Mesangial cell (primary cell): Measurements from ENCODE around the gene MAP4K3. TPM values are rescaled to one million over a fixed set of nuclear protein-coding genes. Genes with fewer than 3 reads are reported as not detected.

Source experiments
- total RNA-seq: library from RNA; depleted of rRNA; stranded (reverse); fragments of >200 nt; gene quantifications from 2 replicates; pipeline ENCODE4 v1.2.3, GENCODE V29; 2015

MAP4K3 gene
- 22.5 and 29.0 TPM in 2 replicates for total RNA-seq

DNA sequence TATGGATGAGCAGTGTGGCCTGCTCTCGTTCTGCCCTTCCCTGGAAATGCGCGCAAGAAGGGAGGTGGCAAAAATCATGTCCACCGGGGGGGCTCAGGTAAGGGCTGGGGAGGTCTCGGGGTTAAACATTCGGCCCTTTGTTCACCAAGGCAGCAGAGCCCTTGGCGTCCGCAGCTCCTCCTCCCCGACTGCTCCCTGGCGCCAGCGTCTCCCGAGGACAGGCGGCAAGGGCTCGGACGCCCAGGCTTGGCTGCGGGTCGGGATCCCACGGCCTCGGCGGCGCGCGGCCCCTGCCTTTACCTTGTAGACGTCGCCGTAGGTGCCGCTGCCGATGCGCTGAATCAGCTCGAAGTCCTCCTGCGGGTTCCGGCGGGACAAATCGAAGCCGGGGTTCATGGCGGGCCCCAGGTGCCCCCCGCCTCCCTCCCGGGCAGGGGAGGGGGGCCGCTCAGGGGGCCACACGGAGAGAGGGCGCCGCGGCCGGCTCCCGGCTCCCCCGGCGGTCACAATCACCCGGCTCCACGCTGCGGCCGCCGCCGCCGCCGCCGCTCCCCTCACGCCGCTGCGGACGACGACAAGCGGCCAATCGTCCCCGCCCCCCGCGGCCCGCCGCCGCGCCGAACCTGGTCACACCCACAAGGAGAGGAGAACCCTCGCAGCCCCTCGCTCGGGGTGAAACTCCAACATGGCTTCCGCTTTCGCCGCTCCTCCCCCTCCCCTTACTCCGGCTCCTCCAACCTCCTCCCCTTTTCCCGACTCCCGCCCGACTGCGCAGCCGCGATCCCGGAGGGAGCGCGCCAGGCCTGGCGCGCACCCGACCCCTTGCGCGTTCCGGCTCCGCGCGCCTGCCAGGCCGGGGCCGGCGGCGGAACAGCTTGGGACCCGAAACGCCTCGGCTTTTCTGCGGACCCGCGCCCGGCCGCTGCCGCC lies at the start of gene MAP4K3:
Gene MAP4K3, minus strand, starts transcription at position 694 of the 930 bp plus-strand sequence. Its CDS starts 298 bp downstream, at position 396.

DNA sequence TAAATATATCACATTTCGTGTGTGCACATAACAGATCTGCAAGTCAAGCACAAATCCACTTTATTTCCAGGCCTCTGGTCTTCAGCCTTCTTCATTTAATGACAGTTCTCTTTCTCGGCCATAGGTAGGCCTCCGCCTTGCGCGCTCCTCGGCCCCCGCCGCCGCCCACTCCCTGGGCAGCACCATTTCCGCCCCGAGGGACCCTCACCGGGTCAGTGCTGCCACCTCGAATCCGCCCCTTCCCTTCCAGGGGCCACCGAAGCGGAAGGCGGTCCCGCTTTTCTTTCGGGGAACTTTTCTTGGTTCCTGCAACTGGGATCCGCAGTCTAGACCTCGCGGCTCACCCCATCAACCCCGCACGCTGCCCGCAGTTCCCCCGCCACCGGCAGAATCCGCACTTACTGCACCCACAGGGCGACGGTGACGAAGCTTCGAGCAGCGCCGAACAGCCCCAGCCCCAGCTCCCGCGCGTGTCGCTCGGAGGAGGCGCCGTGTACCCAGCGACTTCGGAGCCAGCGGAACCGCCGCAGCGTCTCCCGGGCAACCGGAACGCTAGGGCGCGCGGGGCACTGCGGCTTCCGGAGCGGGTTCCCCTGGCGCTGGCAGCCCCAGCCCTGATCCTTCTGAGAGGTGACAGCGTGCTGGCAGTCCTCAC lies 193.5 kb downstream of the MAP4K3 start, which contains the start of gene CDKL4:
Gene CDKL4, minus strand, starts transcription at position 502 of the 655 bp plus-strand sequence.

Other genes starting within 250 kb of the MAP4K3 start
- 0.25 TPM in 1 of 2 replicates, not detected in the other for gene CDKL4, start 193.3 kb downstream of the MAP4K3 start, total RNA-seq
- gene TMEM178A, start 228.6 kb upstream of the MAP4K3 start, total RNA-seq: 4.4 and 12.5 TPM in 2 replicates